HepG2 (cell line): Measurements from ENCODE around the gene NCOA6. TPM values are rescaled to one million over a fixed set of nuclear protein-coding genes. Genes with fewer than 3 reads are reported as not detected.

Experiments used
- ATAC-seq: fragments of 200-7000 bp; cut with Tn5 transposase; 3 replicates; pipeline ENCODE4 v1.9.1; 2020; ENCODE audit warnings: mild to moderate bottlenecking, moderate library complexity
- BruUV-seq: library from RNA; stranded (reverse); fragments of 400-500 nt; replicated peaks from 2 replicates; lab custom pipeline; 2021; lab: Mats Ljungman, UMichigan
- CTCF ChIA-PET: fragments of 300-600 bp; formaldehyde crosslinking; extraction: SDS; loops from one replicate; lab custom pipeline; 2021; ENCODE audit warnings: low total read pairs, inconsistent platforms, low intra/inter-chr PET ratio; lab: Yijun Ruan, JAX
- POLR2A ChIA-PET: fragments of 350-600 bp; sonication (Branson Sonifier 250); formaldehyde crosslinking; loops from one replicate; lab custom pipeline; 2020; ENCODE audit warnings: antibody characterized with exemption, inconsistent platforms; lab: Yijun Ruan, JAX
- DNase-seq: peaks from one replicate; pipeline ENCODE4 v3.0.0-alpha.2; 2015; ENCODE audit warnings: low spot score
- FAIRE-seq: peaks from 3 replicates; lab custom pipeline; 2011; peaks lifted over from hg19 to GRCh38; lab: Jason Lieb, UNC
- H2AFZ ChIP-seq: one replicate; pipeline ENCODE4 v1.6.1; 2011; ENCODE audit warnings: low read length, inconsistent platforms
- H3K27ac ChIP-seq: fragments of 300-600 bp; 3 replicates; pipeline ENCODE4 v1.8.0; 2011; ENCODE audit warnings: mixed run types, mild to moderate bottlenecking, mixed read lengths, low read length, inconsistent platforms; ENCODE audit not compliant: insufficient read depth; ENCODE audit errors: extremely low read length
- H3K27me3 ChIP-seq, 2 experiments: fragments of 200-600 bp in 1 of 2; 2 replicates in 1 of 2; 3 replicates in 1 of 2; pipeline versions ENCODE4 v1.6.0 to v1.8.0; 2011; ENCODE audit warnings: low read length in 2 of 2, mild to moderate bottlenecking in 2 of 2, moderate library complexity in 2 of 2, inconsistent platforms in 1 of 2; ENCODE audit not compliant: insufficient read depth in 2 of 2, control insufficient read depth in 1 of 2
- H3K36me3 ChIP-seq, 2 experiments: fragments of 200-600 bp in 1 of 2; replicated peaks in 1 of 2; 2 replicates in 1 of 2; 3 replicates in 1 of 2; pipeline versions ENCODE4 v1.5.1 to v1.8.0; 2011; ENCODE audit warnings: low read length in 2 of 2, inconsistent platforms in 1 of 2; ENCODE audit not compliant: insufficient read depth in 2 of 2, control insufficient read depth in 1 of 2
- H3K4me1 ChIP-seq: 2 replicates; pipeline ENCODE4 v1.5.1; 2012; ENCODE audit warnings: low read length, inconsistent platforms; ENCODE audit not compliant: insufficient read depth
- H3K4me2 ChIP-seq: 2 replicates; pipeline ENCODE4 v1.6.0; 2011; ENCODE audit warnings: low read depth, low read length, inconsistent platforms
- H3K4me3 ChIP-seq, 3 experiments: fragments of 200-600 bp in 1 of 3; sonication (generic), shearing (Covaris generic) in 1 of 3; replicated peaks in 1 of 3; 2 replicates each; pipeline ENCODE4 v1.5.1; 2011 to 2016; ENCODE audit warnings: low read length in 3 of 3, inconsistent platforms in 2 of 3, low read depth in 2 of 3, mild to moderate bottlenecking in 2 of 3, control low read depth in 1 of 3, mixed read lengths in 1 of 3; ENCODE audit not compliant: insufficient read depth in 1 of 3
- H3K79me2 ChIP-seq: one replicate; pipeline ENCODE4 v1.6.1; 2011; ENCODE audit warnings: low read length, inconsistent platforms; ENCODE audit not compliant: insufficient read depth
- H3K9ac ChIP-seq: 2 replicates; pipeline ENCODE4 v1.6.0; 2011; ENCODE audit warnings: mild to moderate bottlenecking, low read depth, low read length, inconsistent platforms; ENCODE audit not compliant: insufficient read depth
- H3K9me3 ChIP-seq: 2 replicates; pipeline ENCODE4 v1.5.1; 2012; ENCODE audit warnings: mild to moderate bottlenecking, low read length
- H4K20me1 ChIP-seq: 2 replicates; pipeline ENCODE4 v1.6.0; 2011; ENCODE audit warnings: inconsistent platforms, mild to moderate bottlenecking, low read length, moderate library complexity; ENCODE audit not compliant: insufficient read depth
- KLF15 ChIP-seq: sonication (generic); formaldehyde crosslinking; IDR thresholded peaks from 2 replicates; pipeline ENCODE4 v1.8.1; 2023; ENCODE audit warnings: borderline replicate concordance, mild to moderate bottlenecking, inconsistent platforms, missing genetic modification reagents, mixed read lengths
- MEIS1 ChIP-seq: sonication (generic); formaldehyde crosslinking; IDR thresholded peaks from 2 replicates; pipeline ENCODE4 v1.9.0; 2021; ENCODE audit warnings: mild to moderate bottlenecking, missing genetic modification reagents, moderate library complexity, borderline replicate concordance
- NCOA1 ChIP-seq: sonication (generic); formaldehyde crosslinking; IDR thresholded peaks from 2 replicates; pipeline ENCODE4 v1.9.0; 2021; ENCODE audit warnings: missing genetic modification reagents
- NFKB2 ChIP-seq: sonication (generic); formaldehyde crosslinking; IDR thresholded peaks from 2 replicates; pipeline ENCODE4 v1.4.0; 2020; ENCODE audit warnings: missing genetic modification reagents, borderline replicate concordance
- SMAD9 ChIP-seq: sonication (generic); formaldehyde crosslinking; IDR thresholded peaks from 2 replicates; pipeline ENCODE4 v1.5.1; 2020; ENCODE audit warnings: mild to moderate bottlenecking, missing genetic modification reagents
- XBP1 ChIP-seq: sonication (generic); formaldehyde crosslinking; IDR thresholded peaks from 2 replicates; pipeline ENCODE4 v1.5.0; 2020; ENCODE audit warnings: missing genetic modification reagents
- ZNF276 ChIP-seq: sonication (generic); formaldehyde crosslinking; IDR thresholded peaks from 2 replicates; pipeline ENCODE4 v1.4.0; 2020; ENCODE audit warnings: mild to moderate bottlenecking, low read depth, missing genetic modification reagents
- ZNF564 ChIP-seq: sonication (generic); formaldehyde crosslinking; IDR thresholded peaks from 2 replicates; pipeline ENCODE4 v1.8.1; 2023; ENCODE audit warnings: mild to moderate bottlenecking, missing genetic modification reagents
- ZNF609 ChIP-seq: sonication (generic); formaldehyde crosslinking; IDR thresholded peaks from 2 replicates; pipeline ENCODE4 v1.4.0; 2020; ENCODE audit warnings: mild to moderate bottlenecking, missing genetic modification reagents, borderline replicate concordance
- ZSCAN5A ChIP-seq: sonication (generic); formaldehyde crosslinking; IDR thresholded peaks from 2 replicates; pipeline ENCODE4 v1.8.0; 2022; ENCODE audit warnings: mild to moderate bottlenecking, missing genetic modification reagents, borderline replicate concordance
- WGBS: methylation state at CpG from one replicate; pipeline ENCODE4 v1.1.6; 2017; ENCODE audit warnings: low lambda C conversion rate; 5-methylcytosine and 5-hydroxymethylcytosine counted together
- in situ Hi-C: cut with HindIII; loops from 2 replicates; pipeline ENCODE4 v1.10.0; 2017; ENCODE audit warnings: low pct_unique_long_range_greater_than_20kb; ENCODE audit not compliant: extremely low pct_ligation_motif_present
- intact Hi-C: fragments of 100-400 bp; cut with micrococcal nuclease; formaldehyde crosslinking; loops from one replicate; pipeline ENCODE4 v1.10.0; 2022; ENCODE audit not compliant: unreplicated experiment
- polyA plus RNA-seq, 8 experiments: library from polyadenylated mRNA; depleted of rRNA in 3 of 8; stranded (reverse) in 7 of 8; unstranded in 1 of 8; fragments of >200 nt; fragmentation: Illumina TruSeq in 4 of 8; extraction: Trizol in 4 of 8; gene quantifications; 2 replicates each; pipeline versions ENCODE4 v1.2.1 to v1.2.3, GENCODE V29; 2011 to 2016; ENCODE audit warnings: low read depth in 4 of 8, missing spikeins in 1 of 8, mixed read lengths in 1 of 8; ENCODE audit not compliant: insufficient read depth in 1 of 8
- total RNA-seq, 5 experiments: library from RNA; depleted of rRNA; stranded (reverse); fragments of >200 nt; fragmentation: Illumina TruSeq; extraction: Trizol; gene quantifications; 2 replicates each; pipeline ENCODE4 v1.2.3, GENCODE V29; 2016; ENCODE audit warnings: low read depth in 1 of 5
- TF ChIP-seq, protein P1 (sequence below): sonication (generic); formaldehyde crosslinking; IDR thresholded peaks from 2 replicates; pipeline ENCODE4 v1.8.1; 2022; ENCODE audit warnings: mild to moderate bottlenecking, missing genetic modification reagents
- TF ChIP-seq, protein P2 (sequence below): sonication (generic); formaldehyde crosslinking; IDR thresholded peaks from 2 replicates; pipeline ENCODE4 v1.8.1; 2023; ENCODE audit warnings: missing genetic modification reagents, inconsistent platforms, borderline replicate concordance

Gene NCOA6
- total and polyA plus RNA-seq, 2 of the 13 experiments (the other 11 are each of a cell fraction or from before 2014, with no cell fraction given): 11.2 to 29.3 TPM

DNA sequence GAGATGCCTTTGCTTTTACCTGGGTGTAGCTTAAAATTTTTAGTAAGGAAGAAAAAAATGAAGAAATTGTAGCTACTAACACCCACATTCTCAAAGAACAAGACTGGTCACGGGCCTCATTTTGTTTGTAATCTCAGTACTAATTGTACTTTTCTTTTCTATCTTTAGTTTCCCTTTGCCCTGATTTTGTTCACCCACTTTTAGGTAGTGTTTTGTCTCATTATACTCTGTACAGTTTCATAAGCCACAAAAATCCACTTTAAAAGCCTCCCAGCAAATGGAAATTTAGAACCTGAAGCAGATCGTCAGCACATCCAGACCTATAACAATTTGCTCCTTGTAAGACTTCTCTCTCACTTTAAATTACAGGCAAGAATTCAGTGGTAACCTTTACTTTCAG, 78.0 kb downstream of the NCOA6 start (continued):
- no peak for TF ChIP-seq NFKB2 (CRISPR knock-in tag)
- TF ChIP-seq ZNF609 (CRISPR knock-in tag): no peak
- no peak for TF ChIP-seq NCOA1 (CRISPR knock-in tag)
- no peak for TF ChIP-seq MEIS1 (CRISPR knock-in tag)

- no peak overlapping the region for H3K27ac ChIP-seq
- FAIRE-seq (no peak), DNase-seq (no peak), ATAC-seq (no peak)
- no peak overlapping the region for H3K4me2 ChIP-seq
- H3K27me3 ChIP-seq: no peaks in the 10 kb centered on the region
- WGBS: 90% methylated on average over 3 of the region's 3 CpGs
- peaks cover 44 to 76% of the 10 kb centered on the region in 2 experiments for H3K36me3 ChIP-seq
- H2AFZ ChIP-seq: no peak overlapping the region
- H3K9ac ChIP-seq: no peak overlapping the region
- ChIA-PET POLR2A (no interaction called here), CTCF (no interaction called here)
- H3K4me3 ChIP-seq: no peak overlapping the region
- no peaks in the 10 kb centered on the region for H3K79me2 ChIP-seq
- H3K4me1 ChIP-seq: no peaks in the 10 kb centered on the region
- H3K9me3 ChIP-seq: no peaks in the 10 kb centered on the region
- no TSS peak for BruUV-seq
- intact Hi-C loops (no loop called here), in situ Hi-C loops (no loop called here)
- H4K20me1 ChIP-seq: no peaks in the 10 kb centered on the region
- TF ChIP-seq XBP1 (CRISPR knock-in tag): no peak
- no peak for TF ChIP-seq ZNF564 (CRISPR knock-in tag)
- no peak for TF ChIP-seq ZSCAN5A (CRISPR knock-in tag)
- TF ChIP-seq SMAD9 (CRISPR knock-in tag): no peak
- no peak for TF ChIP-seq ZNF276 (CRISPR knock-in tag)
- TF ChIP-seq, protein P1, sequence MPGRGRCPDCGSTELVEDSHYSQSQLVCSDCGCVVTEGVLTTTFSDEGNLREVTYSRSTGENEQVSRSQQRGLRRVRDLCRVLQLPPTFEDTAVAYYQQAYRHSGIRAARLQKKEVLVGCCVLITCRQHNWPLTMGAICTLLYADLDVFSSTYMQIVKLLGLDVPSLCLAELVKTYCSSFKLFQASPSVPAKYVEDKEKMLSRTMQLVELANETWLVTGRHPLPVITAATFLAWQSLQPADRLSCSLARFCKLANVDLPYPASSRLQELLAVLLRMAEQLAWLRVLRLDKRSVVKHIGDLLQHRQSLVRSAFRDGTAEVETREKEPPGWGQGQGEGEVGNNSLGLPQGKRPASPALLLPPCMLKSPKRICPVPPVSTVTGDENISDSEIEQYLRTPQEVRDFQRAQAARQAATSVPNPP (CRISPR knock-in tag): no peak
- TF ChIP-seq, protein P2, sequence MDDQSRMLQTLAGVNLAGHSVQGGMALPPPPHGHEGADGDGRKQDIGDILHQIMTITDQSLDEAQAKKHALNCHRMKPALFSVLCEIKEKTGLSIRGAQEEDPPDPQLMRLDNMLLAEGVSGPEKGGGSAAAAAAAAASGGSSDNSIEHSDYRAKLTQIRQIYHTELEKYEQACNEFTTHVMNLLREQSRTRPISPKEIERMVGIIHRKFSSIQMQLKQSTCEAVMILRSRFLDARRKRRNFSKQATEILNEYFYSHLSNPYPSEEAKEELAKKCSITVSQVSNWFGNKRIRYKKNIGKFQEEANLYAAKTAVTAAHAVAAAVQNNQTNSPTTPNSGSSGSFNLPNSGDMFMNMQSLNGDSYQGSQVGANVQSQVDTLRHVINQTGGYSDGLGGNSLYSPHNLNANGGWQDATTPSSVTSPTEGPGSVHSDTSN (CRISPR knock-in tag): no peak
- no peak for TF ChIP-seq KLF15
These were observed 78.8 kb downstream of the NCOA6 start for GRCh38 chr20:34746674-34747073.
